HEK293T (cell line): ENCODE measurements around the gene KMT2A.
A peak's percentile ranks its signal among the peaks of the same experiment; 100 is the strongest.
"Not testable (repeated sequence)": the region's sequence is repeated elsewhere in the genome, so short reads cannot be mapped to it uniquely, and the experiment has no call there.

Source experiments
- CTCF ChIA-PET: fragments of 350-600 bp; formaldehyde crosslinking; extraction: SDS; loops from one replicate; lab custom pipeline; 2021; ENCODE audit warnings: antibody characterized with exemption, inconsistent platforms; lab: Yijun Ruan, JAX
- POLR2A ChIA-PET: fragments of 350-600 bp; formaldehyde crosslinking; extraction: SDS; loops from one replicate; lab custom pipeline; 2020; ENCODE audit warnings: antibody characterized with exemption, inconsistent platforms; lab: Yijun Ruan, JAX
- DNase-seq: peaks from one replicate; pipeline ENCODE4 v3.0.0; 2012; ENCODE audit warnings: mixed read lengths; ENCODE audit errors: extremely low spot score
- ARNT ChIP-seq: fragments of 450-650 bp; IDR thresholded peaks from 2 replicates; pipeline ENCODE4 v1.6.1; 2017; ENCODE audit warnings: mild to moderate bottlenecking
- BHLHE40 ChIP-seq: fragments of 450-650 bp; IDR thresholded peaks from 2 replicates; pipeline ENCODE4 v1.6.1; 2016; ENCODE audit warnings: mild to moderate bottlenecking, moderate library complexity, borderline replicate concordance
- CTBP1 ChIP-seq: fragments of 450-650 bp; IDR thresholded peaks from 2 replicates; pipeline ENCODE4 v1.6.1; 2016; ENCODE audit warnings: borderline replicate concordance
- ELF4 ChIP-seq: fragments of 450-650 bp; IDR thresholded peaks from 2 replicates; pipeline ENCODE4 v1.6.1; 2017; ENCODE audit warnings: antibody characterized with exemption
- FOXA1 ChIP-seq: fragments of 450-650 bp; IDR thresholded peaks from 2 replicates; pipeline ENCODE4 v1.6.1; 2016; ENCODE audit warnings: mild to moderate bottlenecking
- FOXK2 ChIP-seq: fragments of 450-650 bp; IDR thresholded peaks from 2 replicates; pipeline ENCODE4 v1.6.1; 2016; ENCODE audit warnings: mild to moderate bottlenecking
- FOXM1 ChIP-seq: fragments of 450-650 bp; IDR thresholded peaks from 2 replicates; pipeline ENCODE4 v1.6.1; 2017; ENCODE audit warnings: mild to moderate bottlenecking, borderline replicate concordance
- HDGF ChIP-seq: fragments of 450-650 bp; IDR thresholded peaks from 2 replicates; pipeline ENCODE4 v1.6.1; 2017; ENCODE audit warnings: antibody characterized with exemption, borderline replicate concordance
- L3MBTL2 ChIP-seq: fragments of 450-650 bp; conservative IDR thresholded peaks from 2 replicates; pipeline ENCODE4 v1.6.1; 2016; ENCODE audit warnings: mild to moderate bottlenecking
- LEF1 ChIP-seq: fragments of 450-650 bp; IDR thresholded peaks from 2 replicates; pipeline ENCODE4 v1.6.1; 2017; ENCODE audit warnings: mild to moderate bottlenecking, borderline replicate concordance
- NFRKB ChIP-seq: fragments of 450-650 bp; IDR thresholded peaks from 2 replicates; pipeline ENCODE4 v1.6.1; 2016; ENCODE audit warnings: mild to moderate bottlenecking, moderate library complexity
- SP1 ChIP-seq: fragments of 450-650 bp; IDR thresholded peaks from 2 replicates; pipeline ENCODE4 v1.6.1; 2017
- SUZ12 ChIP-seq: fragments of 450-650 bp; IDR thresholded peaks from 2 replicates; pipeline ENCODE4 v1.6.1; 2016; ENCODE audit warnings: mild to moderate bottlenecking
- TARDBP ChIP-seq: fragments of 450-650 bp; IDR thresholded peaks from 2 replicates; pipeline ENCODE4 v1.6.1; 2016
- ZNF384 ChIP-seq: fragments of 450-650 bp; IDR thresholded peaks from 2 replicates; pipeline ENCODE4 v1.6.1; 2016
- TF ChIP-seq, protein P1 (sequence below): fragments of 450-650 bp; IDR thresholded peaks from 2 replicates; pipeline ENCODE4 v1.6.1; 2016

KMT2A gene

DNA sequence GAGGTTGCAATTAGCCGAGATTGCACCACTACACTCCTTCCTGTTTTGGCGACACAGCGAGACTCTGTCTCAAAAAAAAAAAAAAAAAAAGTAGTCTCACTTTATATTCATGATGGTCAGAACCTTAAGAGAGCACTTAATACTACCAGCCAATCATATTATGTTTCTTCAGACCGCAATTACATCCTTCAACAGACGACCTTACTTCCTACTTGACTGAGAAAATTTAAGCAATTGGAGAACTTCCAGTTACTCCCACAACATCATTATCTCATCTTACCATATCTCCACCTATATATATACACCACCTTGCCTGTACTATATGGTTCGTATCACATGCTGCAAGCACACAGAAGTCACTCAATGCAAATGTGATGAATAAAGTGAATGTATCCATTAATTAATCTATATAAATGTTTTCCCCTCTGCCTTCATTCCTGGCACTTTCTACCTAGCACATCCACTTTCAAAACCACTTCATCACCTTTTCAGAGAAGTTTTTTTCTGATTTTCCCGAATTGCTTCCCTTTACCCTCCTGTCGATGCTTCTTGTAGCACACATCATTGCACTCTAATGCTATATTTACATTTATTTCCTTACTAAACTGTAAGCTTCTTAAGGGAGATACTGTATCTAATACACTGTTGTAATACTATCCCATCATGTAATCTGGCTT, 21.1 kb upstream of the KMT2A start:
- no peak for DNase-seq
- POLR2A ChIA-PET = no interaction called here
- CTCF ChIA-PET = interaction anchor here (0.6 to 0.7 kb wide), 3 partner anchors 15 to 278 kb away, joined by 3 to 5 read pairs (median 3); no protein-coding TSS in a partner anchor

DNA sequence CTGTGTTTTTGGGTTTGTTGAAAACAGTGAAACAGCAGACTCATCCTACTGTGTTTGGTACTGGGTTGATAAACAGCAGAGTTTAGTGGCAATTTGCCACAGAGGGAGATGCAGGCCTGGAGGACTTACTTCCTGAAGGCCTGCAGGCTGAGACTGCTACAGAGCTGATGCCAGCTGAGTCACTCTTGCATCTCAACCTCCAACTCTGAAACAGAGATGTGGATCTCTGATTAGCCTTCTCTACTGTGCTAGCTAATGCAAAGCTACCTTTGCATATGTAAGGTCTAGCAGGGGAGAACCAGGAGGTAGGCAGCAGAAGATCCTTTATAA, 20.6 kb upstream of the KMT2A start:
- ChIA-PET CTCF (interaction anchor here (0.6 kb wide), 1 partner anchor 20 kb away, joined by 5 read pairs; no protein-coding TSS in a partner anchor), POLR2A (no interaction called here)
- DNase-seq = peak; percentile 8
- TF ChIP-seq ZNF384 (no peak), TARDBP (no peak), LEF1 (no peak), HDGF (no peak), FOXA1 (no peak), SP1 (no peak)

More for the DNA sequence above, 21.1 kb upstream of the KMT2A start:
- TF ChIP-seq FOXK2 (no peak), ZNF384 (no peak), CTBP1 (no peak), ELF4 (no peak), NFRKB (no peak), SUZ12 (no peak), SP1 (no peak), HDGF (no peak), BHLHE40 (no peak), L3MBTL2 (no peak), FOXA1 (no peak), FOXM1 (no peak), ARNT (no peak), LEF1 (no peak), TARDBP (no peak)
- TF ChIP-seq, protein P1, sequence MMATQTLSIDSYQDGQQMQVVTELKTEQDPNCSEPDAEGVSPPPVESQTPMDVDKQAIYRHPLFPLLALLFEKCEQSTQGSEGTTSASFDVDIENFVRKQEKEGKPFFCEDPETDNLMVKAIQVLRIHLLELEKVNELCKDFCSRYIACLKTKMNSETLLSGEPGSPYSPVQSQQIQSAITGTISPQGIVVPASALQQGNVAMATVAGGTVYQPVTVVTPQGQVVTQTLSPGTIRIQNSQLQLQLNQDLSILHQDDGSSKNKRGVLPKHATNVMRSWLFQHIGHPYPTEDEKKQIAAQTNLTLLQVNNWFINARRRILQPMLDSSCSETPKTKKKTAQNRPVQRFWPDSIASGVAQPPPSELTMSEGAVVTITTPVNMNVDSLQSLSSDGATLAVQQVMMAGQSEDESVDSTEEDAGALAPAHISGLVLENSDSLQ = no peak

- POLR2A ChIA-PET, CTCF ChIA-PET, DNase-seq: not testable (repeated sequence)
Observed at GRCh38 chr11:118416900-118417299, 19.4 kb upstream of the KMT2A start.

DNA sequence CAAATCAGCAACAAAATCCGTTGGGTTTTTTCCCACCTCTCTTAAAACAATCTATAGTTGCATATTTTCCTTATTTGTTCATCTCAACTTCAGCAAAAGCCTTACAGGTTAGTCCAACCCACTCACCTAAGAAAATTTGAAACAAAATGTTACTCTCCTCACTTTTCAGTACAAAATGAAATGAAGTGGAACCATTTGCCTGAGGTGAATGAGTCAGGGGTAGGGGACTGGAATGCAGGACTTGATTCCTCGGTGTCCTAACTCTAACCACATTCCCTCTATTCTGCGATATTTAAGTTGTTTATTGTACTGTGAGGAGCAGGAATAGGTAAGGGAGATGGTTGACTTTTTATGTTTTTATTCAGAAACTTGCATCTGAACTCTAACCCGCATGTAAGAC, 18.5 kb upstream of the KMT2A start:
- DNase-seq = no peak
- ChIA-PET CTCF (no interaction called here), POLR2A (no interaction called here)
- TF ChIP-seq BHLHE40 = no peak
- TF ChIP-seq SUZ12 = no peak
- TF ChIP-seq SP1 = no peak
- TF ChIP-seq CTBP1 = no peak
- no peak for TF ChIP-seq ARNT
- TF ChIP-seq L3MBTL2 = no peak

DNA sequence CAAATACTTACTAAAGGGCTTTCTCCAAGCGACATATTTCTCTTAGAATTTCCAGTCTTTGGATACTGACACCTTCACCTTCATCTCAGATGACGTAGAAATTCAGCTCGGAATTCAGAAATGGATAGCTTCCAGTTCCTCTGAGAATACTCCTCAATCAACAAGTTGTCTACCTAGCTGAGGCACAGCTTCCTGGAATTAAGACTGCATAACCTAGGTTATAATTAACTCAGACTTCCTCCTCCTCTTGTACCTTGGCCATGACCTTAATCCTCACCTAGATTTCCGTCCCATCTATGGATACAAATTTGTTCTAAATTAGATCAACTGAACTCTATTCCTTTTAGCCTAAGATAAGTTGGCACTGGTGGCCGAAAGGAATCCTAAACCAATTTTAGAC, 17.5 kb upstream of the KMT2A start:
- POLR2A ChIA-PET = interaction anchor here (2.0 kb wide), 1 partner anchor 17 kb away, joined by 6 read pairs; the partner anchor contains the start of gene KMT2A
- no peak for DNase-seq
- TF ChIP-seq NFRKB (no peak), ELF4 (no peak), BHLHE40 (no peak), FOXA1 (no peak), ZNF384 (no peak), SUZ12 (no peak), FOXM1 (no peak), HDGF (no peak), SP1 (no peak), LEF1 (no peak), TARDBP (no peak), FOXK2 (no peak), ARNT (no peak), L3MBTL2 (no peak), CTBP1 (no peak)
- TF ChIP-seq, protein P1 = no peak
- CTCF ChIA-PET = no interaction called here

DNA sequence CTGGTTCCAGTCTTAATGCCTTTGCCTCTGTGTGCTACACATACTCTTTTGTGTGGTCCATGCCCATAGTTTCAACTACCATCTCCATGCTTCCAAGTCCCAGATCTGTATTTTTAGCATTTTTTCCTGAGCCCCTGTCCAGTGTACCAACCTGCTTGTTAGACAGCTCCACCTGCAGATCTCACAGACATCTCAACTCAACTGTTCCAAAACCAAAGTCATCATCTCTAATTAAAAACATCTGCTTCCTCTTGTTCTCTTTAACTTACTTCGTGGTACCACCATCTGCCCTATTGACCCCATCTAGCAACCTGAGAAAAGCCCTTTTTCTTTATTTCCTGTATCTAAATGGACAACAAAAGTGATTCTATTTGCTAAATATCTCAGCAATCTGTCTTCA, 8.6 kb upstream of the KMT2A start:
- TF ChIP-seq SUZ12 = no peak
- TF ChIP-seq BHLHE40 = no peak
- TF ChIP-seq FOXK2 = no peak
- TF ChIP-seq CTBP1 = no peak
- no peak for TF ChIP-seq LEF1
- TF ChIP-seq TARDBP = no peak
- TF ChIP-seq ELF4 = no peak
- no peak for TF ChIP-seq NFRKB
- no peak for TF ChIP-seq FOXM1
- TF ChIP-seq, protein P1 = no peak
- CTCF ChIA-PET = no interaction called here
- POLR2A ChIA-PET = no interaction called here
- DNase-seq = no peak
